Measurements from ENCODE around the gene WNT4.

The WNT4 gene

DNA sequence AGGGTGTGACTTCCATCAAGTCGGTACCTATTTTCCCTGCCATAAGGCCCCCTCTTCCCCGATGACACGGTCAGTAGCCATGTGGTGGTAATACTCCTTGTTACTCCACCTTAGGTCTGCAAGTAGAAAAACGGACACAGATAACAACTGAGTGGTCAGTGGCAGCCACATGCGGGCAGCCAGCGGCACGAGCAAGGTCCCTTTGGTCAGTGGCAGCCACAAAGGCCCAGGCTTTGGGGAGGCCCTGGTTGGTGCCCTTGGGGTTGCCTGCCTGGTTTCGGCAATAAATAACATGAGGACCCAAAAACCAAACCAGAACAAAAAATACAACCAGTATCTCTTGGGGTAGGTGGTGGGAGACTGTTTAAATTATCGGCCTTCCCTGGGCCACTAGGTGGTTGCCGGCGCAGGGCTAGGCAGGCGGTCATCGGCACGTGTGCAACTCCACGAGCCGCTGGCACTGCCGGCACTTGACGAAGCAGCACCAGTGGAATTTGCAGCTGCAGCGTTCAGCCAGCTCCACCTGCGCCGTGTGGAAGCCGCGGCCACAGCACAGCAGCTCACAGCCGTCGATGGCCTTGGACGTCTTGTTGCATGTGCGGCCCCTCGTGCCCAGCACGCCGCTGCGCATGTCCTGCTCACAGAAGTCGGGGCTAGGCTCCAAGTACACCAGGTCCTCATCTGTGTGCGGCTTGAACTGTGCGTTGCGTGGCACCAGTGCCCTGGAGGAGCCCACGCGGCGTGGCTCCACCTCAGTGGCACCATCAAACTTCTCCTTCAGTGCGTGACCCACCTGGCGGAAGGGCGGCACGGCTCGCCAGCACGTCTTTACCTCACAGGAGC is 23.1 kb downstream of the WNT4 start:
- Histone ChIP-seq H3K9ac (ENCODE audit: low read length in 2 of 2) (no peak overlapping the region), H3K4me3 (ENCODE audit: low read length in 2 of 2) (no peak overlapping the region), H3K27me3 (ENCODE audit: control insufficient read depth in 1 of 2, insufficient read depth in 2 of 2, low read length in 2 of 2) (no peaks in the 10 kb centered on the region), H3K36me3 (ENCODE audit: control insufficient read depth in 2 of 2, insufficient read depth in 2 of 2, low read length in 2 of 2) (peaks cover 2 to 7% of the 10 kb centered on the region in 2 donors), H3K9me3 (ENCODE audit: control insufficient read depth in 2 of 2, low read length in 2 of 2) (no peaks in the 10 kb centered on the region), H3K4me1 (ENCODE audit: control insufficient read depth, insufficient read depth, low read length) (peaks cover 19% of the 10 kb centered on the region), H3K27ac (ENCODE audit: low read length) (no peak overlapping the region)

DNA sequence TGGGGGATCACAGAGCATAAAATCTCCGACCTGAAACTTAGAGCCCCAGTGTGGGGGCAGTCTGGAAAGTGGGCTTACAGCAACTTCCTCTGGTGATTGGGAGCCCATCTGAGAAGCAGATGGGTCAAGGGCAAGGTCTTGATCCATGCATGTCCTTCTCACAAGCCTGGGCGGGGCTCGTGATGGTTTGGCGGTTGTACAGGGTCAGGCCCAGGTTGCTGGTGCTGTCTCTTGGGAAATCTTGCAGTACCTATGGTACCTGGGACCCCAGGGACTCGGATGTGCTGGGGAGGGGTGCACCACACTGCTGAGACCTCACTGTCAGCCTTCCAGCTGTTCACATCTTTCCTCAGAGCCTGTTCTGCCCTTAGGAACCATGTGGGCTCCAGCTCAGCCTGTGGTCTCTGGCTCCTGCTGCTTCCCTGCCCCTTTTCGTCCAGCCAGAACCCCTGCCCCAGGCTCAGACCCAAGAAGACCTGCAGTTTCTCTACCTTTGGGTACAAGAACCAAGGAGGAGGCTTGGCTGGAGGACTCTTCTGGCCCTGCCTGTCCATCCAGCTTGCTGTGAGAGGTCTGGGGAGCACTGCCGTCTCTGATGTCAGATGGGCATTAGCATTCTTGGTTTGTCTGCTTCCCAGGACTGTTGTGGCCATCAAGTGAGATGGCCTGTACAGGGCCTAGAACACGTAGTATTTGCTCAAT is 24.5 kb downstream of the WNT4 start:
- H3K27ac ChIP-seq (ENCODE audit: low read length) = no peak overlapping the region
- H3K36me3 ChIP-seq (ENCODE audit: control insufficient read depth in 2 of 2, insufficient read depth in 2 of 2, low read length in 2 of 2) = peaks cover 2 to 7% of the 10 kb centered on the region in 2 donors
- H3K27me3 ChIP-seq (ENCODE audit: control insufficient read depth in 1 of 2, insufficient read depth in 2 of 2, low read length in 2 of 2) = no peaks in the 10 kb centered on the region
- no peaks in the 10 kb centered on the region for H3K9me3 ChIP-seq (ENCODE audit: control insufficient read depth in 2 of 2, low read length in 2 of 2)
- H3K4me3 ChIP-seq (ENCODE audit: low read length in 2 of 2) = no peak overlapping the region
- no peak overlapping the region for H3K9ac ChIP-seq (ENCODE audit: low read length in 2 of 2)
- peaks cover 32% of the 10 kb centered on the region for H3K4me1 ChIP-seq (ENCODE audit: control insufficient read depth, insufficient read depth, low read length)

GRCh38 chr1:22117851-22118250 is 25.0 kb downstream of the WNT4 start:
- Histone ChIP-seq H3K36me3 (ENCODE audit: control insufficient read depth in 2 of 2, insufficient read depth in 2 of 2, low read length in 2 of 2) (peaks cover 2 to 9% of the 10 kb centered on the region in 2 donors), H3K9me3 (ENCODE audit: control insufficient read depth in 2 of 2, low read length in 2 of 2) (no peaks in the 10 kb centered on the region), H3K4me1 (ENCODE audit: control insufficient read depth, insufficient read depth, low read length) (peaks cover 33% of the 10 kb centered on the region), H3K27ac (ENCODE audit: low read length) (no peak overlapping the region), H3K27me3 (ENCODE audit: control insufficient read depth in 1 of 2, insufficient read depth in 2 of 2, low read length in 2 of 2) (no peaks in the 10 kb centered on the region), H3K4me3 (ENCODE audit: low read length in 2 of 2) (no peak overlapping the region), H3K9ac (ENCODE audit: low read length in 2 of 2) (no peak overlapping the region)

- Histone ChIP-seq H3K9me3 (ENCODE audit: control insufficient read depth in 2 of 2, low read length in 2 of 2) (no peaks in the 10 kb centered on the region), H3K4me1 (ENCODE audit: control insufficient read depth, insufficient read depth, low read length) (peaks cover 40% of the 10 kb centered on the region), H3K4me3 (ENCODE audit: low read length in 2 of 2) (no peak overlapping the region), H3K27ac (ENCODE audit: low read length) (no peak overlapping the region), H3K9ac (ENCODE audit: low read length in 2 of 2) (no peak overlapping the region), H3K36me3 (ENCODE audit: control insufficient read depth in 2 of 2, insufficient read depth in 2 of 2, low read length in 2 of 2) (peaks cover 5 to 11% of the 10 kb centered on the region in 2 donors), H3K27me3 (ENCODE audit: control insufficient read depth in 1 of 2, insufficient read depth in 2 of 2, low read length in 2 of 2) (no peaks in the 10 kb centered on the region)
These were observed 25.7 kb downstream of the WNT4 start for GRCh38 chr1:22117238-22117637.

GRCh38 chr1:22115286-22115685 is 27.6 kb downstream of the WNT4 start:
- no peak overlapping the region for H3K4me3 ChIP-seq (ENCODE audit: low read length in 2 of 2)
- H3K36me3 ChIP-seq (ENCODE audit: control insufficient read depth in 2 of 2, insufficient read depth in 2 of 2, low read length in 2 of 2) = peaks cover 5 to 15% of the 10 kb centered on the region in 2 donors
- no peak overlapping the region for H3K27ac ChIP-seq (ENCODE audit: low read length)
- no peak overlapping the region for H3K9ac ChIP-seq (ENCODE audit: low read length in 2 of 2)
- H3K27me3 ChIP-seq (ENCODE audit: control insufficient read depth in 1 of 2, insufficient read depth in 2 of 2, low read length in 2 of 2) = no peaks in the 10 kb centered on the region
- H3K9me3 ChIP-seq (ENCODE audit: control insufficient read depth in 2 of 2, low read length in 2 of 2) = no peaks in the 10 kb centered on the region
- peaks cover 51% of the 10 kb centered on the region for H3K4me1 ChIP-seq (ENCODE audit: control insufficient read depth, insufficient read depth, low read length)

GRCh38 chr1:22114083-22115012 is 28.5 kb downstream of the WNT4 start:
- H3K27ac ChIP-seq (ENCODE audit: low read length) = no peak overlapping the region
- H3K4me1 ChIP-seq (ENCODE audit: control insufficient read depth, insufficient read depth, low read length) = peaks cover 53% of the 10 kb centered on the region
- no peaks in the 10 kb centered on the region for H3K9me3 ChIP-seq (ENCODE audit: control insufficient read depth in 2 of 2, low read length in 2 of 2)
- peaks cover 7 to 12% of the 10 kb centered on the region in 2 donors for H3K36me3 ChIP-seq (ENCODE audit: control insufficient read depth in 2 of 2, insufficient read depth in 2 of 2, low read length in 2 of 2)
- H3K27me3 ChIP-seq (ENCODE audit: control insufficient read depth in 1 of 2, insufficient read depth in 2 of 2, low read length in 2 of 2) = no peaks in the 10 kb centered on the region
- no peak overlapping the region for H3K4me3 ChIP-seq (ENCODE audit: low read length in 2 of 2)
- H3K9ac ChIP-seq (ENCODE audit: low read length in 2 of 2) = peak overlapping the region in 1 of 2 donors; percentile 5

DNA sequence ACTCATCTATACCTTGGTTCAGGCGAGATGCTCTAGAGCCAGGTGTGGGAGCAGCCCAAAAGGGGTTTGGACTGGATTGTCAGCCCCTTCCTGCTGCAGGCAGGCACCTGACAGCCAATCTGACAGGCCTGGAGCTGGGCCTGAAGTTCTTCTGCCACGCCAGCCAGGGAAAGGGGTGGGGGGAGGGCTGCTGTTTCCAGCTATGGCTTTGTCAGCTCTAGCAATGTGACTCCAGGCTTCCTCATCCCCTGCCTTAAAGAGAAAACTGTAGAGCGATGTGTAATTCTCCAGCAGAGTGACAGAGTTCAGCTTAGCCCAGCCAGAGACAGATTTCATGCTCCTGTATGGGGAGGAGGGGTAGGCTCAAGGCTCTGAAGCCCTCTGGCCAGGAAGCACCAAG is 30.3 kb downstream of the WNT4 start:
- peaks cover 7 to 12% of the 10 kb centered on the region in 2 donors for H3K36me3 ChIP-seq (ENCODE audit: control insufficient read depth in 2 of 2, insufficient read depth in 2 of 2, low read length in 2 of 2)
- no peak overlapping the region for H3K4me3 ChIP-seq (ENCODE audit: low read length in 2 of 2)
- no peaks in the 10 kb centered on the region for H3K9me3 ChIP-seq (ENCODE audit: control insufficient read depth in 2 of 2, low read length in 2 of 2)
- H3K4me1 ChIP-seq (ENCODE audit: control insufficient read depth, insufficient read depth, low read length) = peaks cover 59% of the 10 kb centered on the region
- H3K27me3 ChIP-seq (ENCODE audit: control insufficient read depth in 1 of 2, insufficient read depth in 2 of 2, low read length in 2 of 2) = no peaks in the 10 kb centered on the region
- H3K27ac ChIP-seq (ENCODE audit: low read length) = peak overlapping the region; percentile 31
- H3K9ac ChIP-seq (ENCODE audit: low read length in 2 of 2) = no peak overlapping the region

DNA sequence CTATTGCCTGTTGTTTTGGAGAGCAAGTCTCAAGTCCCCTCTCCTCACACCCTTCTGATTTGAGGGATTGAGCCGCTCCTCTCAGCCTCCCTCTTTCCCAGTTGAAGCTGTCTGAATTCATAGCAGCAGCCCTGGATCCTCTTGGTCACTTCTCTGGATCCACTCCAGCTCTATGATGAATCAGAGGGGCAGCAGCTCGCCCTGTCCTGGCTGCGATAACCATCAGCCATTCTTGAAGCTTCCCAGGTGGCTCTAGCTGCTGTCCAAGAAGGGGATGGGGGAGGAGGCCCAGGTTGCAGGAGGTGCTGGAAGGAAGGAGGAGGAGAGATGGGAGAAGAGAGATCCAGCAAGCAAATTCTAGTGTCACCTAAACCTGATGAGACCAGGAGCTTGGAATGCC is 31.3 kb downstream of the WNT4 start:
- peaks cover 7 to 12% of the 10 kb centered on the region in 2 donors for H3K36me3 ChIP-seq (ENCODE audit: control insufficient read depth in 2 of 2, insufficient read depth in 2 of 2, low read length in 2 of 2)
- H3K9ac ChIP-seq (ENCODE audit: low read length in 2 of 2) = no peak overlapping the region
- no peak overlapping the region for H3K4me3 ChIP-seq (ENCODE audit: low read length in 2 of 2)
- H3K27me3 ChIP-seq (ENCODE audit: control insufficient read depth in 1 of 2, insufficient read depth in 2 of 2, low read length in 2 of 2) = no peaks in the 10 kb centered on the region
- H3K9me3 ChIP-seq (ENCODE audit: control insufficient read depth in 2 of 2, low read length in 2 of 2) = no peaks in the 10 kb centered on the region
- H3K4me1 ChIP-seq (ENCODE audit: control insufficient read depth, insufficient read depth, low read length) = peaks cover 59% of the 10 kb centered on the region
- no peak overlapping the region for H3K27ac ChIP-seq (ENCODE audit: low read length)

DNA sequence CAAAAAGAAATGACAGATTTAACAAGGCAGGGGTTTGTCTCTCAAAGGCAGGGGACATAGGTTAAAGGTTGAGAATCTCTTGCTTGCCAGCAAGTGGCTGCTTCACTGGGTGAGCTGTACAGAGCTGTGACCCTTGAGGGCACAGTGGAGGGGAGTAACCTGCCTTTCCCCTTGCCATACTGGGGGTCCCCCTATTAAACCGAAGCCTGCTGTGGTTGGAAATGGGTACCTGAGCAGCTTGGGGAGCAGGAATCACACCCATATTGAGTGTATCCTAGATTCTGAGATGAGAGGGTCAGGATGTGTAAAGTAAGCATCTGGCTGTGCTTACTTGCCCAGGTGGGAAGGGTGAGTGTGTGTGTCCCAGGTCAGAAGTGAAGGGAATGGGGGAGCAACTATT is 31.8 kb downstream of the WNT4 start:
- peak overlapping the region in 1 of 2 donors; percentile 13 for H3K9ac ChIP-seq (ENCODE audit: low read length in 2 of 2)
- peaks cover 7 to 12% of the 10 kb centered on the region in 2 donors for H3K36me3 ChIP-seq (ENCODE audit: control insufficient read depth in 2 of 2, insufficient read depth in 2 of 2, low read length in 2 of 2)
- no peaks in the 10 kb centered on the region for H3K27me3 ChIP-seq (ENCODE audit: control insufficient read depth in 1 of 2, insufficient read depth in 2 of 2, low read length in 2 of 2)
- no peak overlapping the region for H3K4me3 ChIP-seq (ENCODE audit: low read length in 2 of 2)
- H3K9me3 ChIP-seq (ENCODE audit: control insufficient read depth in 2 of 2, low read length in 2 of 2) = no peaks in the 10 kb centered on the region
- H3K4me1 ChIP-seq (ENCODE audit: control insufficient read depth, insufficient read depth, low read length) = peaks cover 59% of the 10 kb centered on the region
- no peak overlapping the region for H3K27ac ChIP-seq (ENCODE audit: low read length)

DNA sequence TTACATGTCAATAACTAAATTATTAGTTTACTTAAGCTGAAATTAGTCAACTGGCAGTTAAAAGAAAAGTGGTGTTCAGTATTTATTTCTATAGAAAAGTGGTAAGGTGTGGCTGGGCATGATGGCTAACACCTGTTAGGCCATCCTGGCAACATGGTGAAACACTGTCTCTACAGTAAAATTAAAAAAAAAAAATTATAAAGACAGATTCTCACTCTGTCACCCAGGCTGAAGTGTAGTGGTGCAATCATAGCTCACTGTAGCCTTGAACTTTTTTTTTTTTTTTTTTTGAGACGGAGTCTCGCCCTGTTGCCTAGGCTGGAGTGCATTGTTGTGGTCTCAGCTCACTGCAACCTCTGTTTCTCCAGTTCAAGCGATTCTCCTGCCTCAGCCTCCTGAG is 32.9 kb downstream of the WNT4 start:
- Histone ChIP-seq H3K27me3 (ENCODE audit: control insufficient read depth in 1 of 2, insufficient read depth in 2 of 2, low read length in 2 of 2) (no peaks in the 10 kb centered on the region), H3K4me1 (ENCODE audit: control insufficient read depth, insufficient read depth, low read length) (peaks cover 54% of the 10 kb centered on the region), H3K4me3 (ENCODE audit: low read length in 2 of 2) (no peak overlapping the region), H3K9ac (ENCODE audit: low read length in 2 of 2) (no peak overlapping the region), H3K9me3 (ENCODE audit: control insufficient read depth in 2 of 2, low read length in 2 of 2) (no peaks in the 10 kb centered on the region), H3K36me3 (ENCODE audit: control insufficient read depth in 2 of 2, insufficient read depth in 2 of 2, low read length in 2 of 2) (peaks cover 7 to 14% of the 10 kb centered on the region in 2 donors), H3K27ac (ENCODE audit: low read length) (no peak overlapping the region)

All from stomach smooth muscle (tissue), 2 donors.